ENCODE measurements around the gene SMIM30. TPM values are rescaled to one million over a fixed set of nuclear protein-coding genes. Genes with fewer than 3 reads are reported as not detected.
"Not testable (repeated sequence)": the region's sequence is repeated elsewhere in the genome, so short reads cannot be mapped to it uniquely, and the experiment has no call there.

Gene SMIM30
- total RNA-seq, 2 experiments from 2014 or later: 23.1 to 24.8 TPM

- H3K4me3 Mint-ChIP-seq: no peak overlapping the region
- ChIA-PET POLR2A (no interaction called here), CTCF (no interaction called here)
- no peaks in the 10 kb centered on the region for H3K4me1 Mint-ChIP-seq
- no peaks in the 10 kb centered on the region for H3K36me3 Mint-ChIP-seq (ENCODE audit: low read depth)
- no peaks in the 10 kb centered on the region for H3K27me3 Mint-ChIP-seq
- DNase-seq: no peak
- no peaks in the 10 kb centered on the region for H3K9me3 Mint-ChIP-seq
- H3K27ac Mint-ChIP-seq: no peak overlapping the region
Measured at GRCh38 chr7:113131367-113131766, 13.0 kb upstream of the SMIM30 start.

GRCh38 chr7:113128031-113128430, 9.7 kb upstream of the SMIM30 start:
- CTCF ChIA-PET: no interaction called here
- DNase-seq: no peak
- Mint-ChIP-seq H3K27me3 (no peaks in the 10 kb centered on the region), H3K4me1 (peaks cover 3% of the 10 kb centered on the region), H3K4me3 (no peak overlapping the region), H3K27ac (no peak overlapping the region), H3K9me3 (no peaks in the 10 kb centered on the region), H3K36me3 (ENCODE audit: low read depth) (no peaks in the 10 kb centered on the region)
- POLR2A ChIA-PET: no interaction called here

- Mint-ChIP-seq H3K4me1 (peaks cover 11% of the 10 kb centered on the region), H3K4me3 (no peak overlapping the region), H3K9me3 (no peaks in the 10 kb centered on the region), H3K27ac (no peak overlapping the region), H3K27me3 (no peaks in the 10 kb centered on the region), H3K36me3 (ENCODE audit: low read depth) (no peaks in the 10 kb centered on the region)
- ChIA-PET CTCF (interaction anchor here (1.1 kb wide), 1 partner anchor 39 kb away, joined by 4 read pairs; the partner anchor contains the start of gene GPR85), POLR2A (no interaction called here)
- no peak for DNase-seq
Measured at GRCh38 chr7:113125728-113126127, 7.4 kb upstream of the SMIM30 start.

- no peaks in the 10 kb centered on the region for H3K9me3 Mint-ChIP-seq
- H3K4me1 Mint-ChIP-seq: peaks cover 34% of the 10 kb centered on the region
- H3K4me3 Mint-ChIP-seq: no peak overlapping the region
- no peak for DNase-seq
- peaks cover under 1% of the 10 kb centered on the region for H3K36me3 Mint-ChIP-seq (ENCODE audit: low read depth)
- CTCF ChIA-PET: no interaction called here
- no peak overlapping the region for H3K27ac Mint-ChIP-seq
- H3K27me3 Mint-ChIP-seq: no peaks in the 10 kb centered on the region
- POLR2A ChIA-PET: no interaction called here
Measured at GRCh38 chr7:113122744-113123143, 4.4 kb upstream of the SMIM30 start.

- no peak overlapping the region for H3K27ac Mint-ChIP-seq
- H3K4me1 Mint-ChIP-seq: peaks cover 40% of the 10 kb centered on the region
- H3K27me3 Mint-ChIP-seq: no peaks in the 10 kb centered on the region
- H3K36me3 Mint-ChIP-seq (ENCODE audit: low read depth): peaks cover 7% of the 10 kb centered on the region
- no peaks in the 10 kb centered on the region for H3K9me3 Mint-ChIP-seq
- H3K4me3 Mint-ChIP-seq: no peak overlapping the region
- ChIA-PET POLR2A (no interaction called here), CTCF (no interaction called here)
- DNase-seq: no peak
Measured at GRCh38 chr7:113120647-113121046, 2.3 kb upstream of the SMIM30 start.

- H3K4me3 Mint-ChIP-seq: no peak overlapping the region
- ChIA-PET POLR2A (no interaction called here), CTCF (no interaction called here)
- H3K36me3 Mint-ChIP-seq (ENCODE audit: low read depth): peaks cover 12% of the 10 kb centered on the region
- no peaks in the 10 kb centered on the region for H3K27me3 Mint-ChIP-seq
- DNase-seq: no peak
- no peaks in the 10 kb centered on the region for H3K9me3 Mint-ChIP-seq
- H3K4me1 Mint-ChIP-seq: peaks cover 40% of the 10 kb centered on the region
- H3K27ac Mint-ChIP-seq: no peak overlapping the region
Measured at GRCh38 chr7:113119429-113119828, 1.1 kb upstream of the SMIM30 start.

GRCh38 chr7:113117374-113117774, 980 bp downstream of the SMIM30 start:
- DNase-seq, POLR2A ChIA-PET, H3K27me3 Mint-ChIP-seq, CTCF ChIA-PET, H3K9me3 Mint-ChIP-seq: not testable (repeated sequence)
- Mint-ChIP-seq H3K27ac (peak overlapping the region; percentile 2), H3K36me3 (ENCODE audit: low read depth) (peaks cover 14% of the 10 kb centered on the region), H3K4me3 (peak overlapping the region; percentile 85), H3K4me1 (peaks cover 36% of the 10 kb centered on the region)

GRCh38 chr7:113113912-113114311, 4.4 kb downstream of the SMIM30 start:
- ChIA-PET POLR2A (no interaction called here), CTCF (interaction anchor here (0.9 kb wide), 1 partner anchor 29 kb away, joined by 4 read pairs; no protein-coding TSS in a partner anchor)
- no peak for DNase-seq
- H3K36me3 Mint-ChIP-seq (ENCODE audit: low read depth): peaks cover 14% of the 10 kb centered on the region
- H3K4me1 Mint-ChIP-seq: peaks cover 19% of the 10 kb centered on the region
- H3K27me3 Mint-ChIP-seq: no peaks in the 10 kb centered on the region
- no peak overlapping the region for H3K4me3 Mint-ChIP-seq
- no peaks in the 10 kb centered on the region for H3K9me3 Mint-ChIP-seq
- no peak overlapping the region for H3K27ac Mint-ChIP-seq

- peaks cover 4% of the 10 kb centered on the region for H3K36me3 Mint-ChIP-seq (ENCODE audit: low read depth)
- H3K27ac Mint-ChIP-seq: no peak overlapping the region
- peaks cover 2% of the 10 kb centered on the region for H3K4me1 Mint-ChIP-seq
- DNase-seq: no peak
- POLR2A ChIA-PET: no interaction called here
- no peaks in the 10 kb centered on the region for H3K27me3 Mint-ChIP-seq
- no peak overlapping the region for H3K4me3 Mint-ChIP-seq
- CTCF ChIA-PET: no interaction called here
- no peaks in the 10 kb centered on the region for H3K9me3 Mint-ChIP-seq
Measured at GRCh38 chr7:113109718-113110117, 8.6 kb downstream of the SMIM30 start.

- no peak overlapping the region for H3K27ac Mint-ChIP-seq
- POLR2A ChIA-PET: no interaction called here
- H3K4me1 Mint-ChIP-seq: no peaks in the 10 kb centered on the region
- peaks cover 6% of the 10 kb centered on the region for H3K27me3 Mint-ChIP-seq
- H3K9me3 Mint-ChIP-seq: no peaks in the 10 kb centered on the region
- CTCF ChIA-PET: no interaction called here
- DNase-seq: no peak
- H3K4me3 Mint-ChIP-seq: no peak overlapping the region
- H3K36me3 Mint-ChIP-seq (ENCODE audit: low read depth): no peaks in the 10 kb centered on the region
Measured at GRCh38 chr7:113100121-113100603, 18.2 kb downstream of the SMIM30 start.

- H3K4me1 Mint-ChIP-seq: no peaks in the 10 kb centered on the region
- peaks cover 10% of the 10 kb centered on the region for H3K27me3 Mint-ChIP-seq
- H3K27ac Mint-ChIP-seq: no peak overlapping the region
- H3K9me3 Mint-ChIP-seq: no peaks in the 10 kb centered on the region
- CTCF ChIA-PET: no interaction called here
- DNase-seq: no peak
- POLR2A ChIA-PET: no interaction called here
- H3K36me3 Mint-ChIP-seq (ENCODE audit: low read depth): no peaks in the 10 kb centered on the region
- H3K4me3 Mint-ChIP-seq: no peak overlapping the region
Measured at GRCh38 chr7:113099284-113099919, 19.0 kb downstream of the SMIM30 start.

- Mint-ChIP-seq H3K9me3 (no peaks in the 10 kb centered on the region), H3K4me1 (no peaks in the 10 kb centered on the region), H3K4me3 (no peak overlapping the region), H3K36me3 (ENCODE audit: low read depth) (no peaks in the 10 kb centered on the region), H3K27ac (no peak overlapping the region), H3K27me3 (peaks cover 14% of the 10 kb centered on the region)
- ChIA-PET POLR2A (no interaction called here), CTCF (no interaction called here)
- DNase-seq: no peak
Measured at GRCh38 chr7:113094517-113095249, 23.7 kb downstream of the SMIM30 start.

- CTCF ChIA-PET: no interaction called here
- no peaks in the 10 kb centered on the region for H3K9me3 Mint-ChIP-seq
- H3K4me3 Mint-ChIP-seq: no peak overlapping the region
- POLR2A ChIA-PET: no interaction called here
- peaks cover 15% of the 10 kb centered on the region for H3K27me3 Mint-ChIP-seq
- DNase-seq: no peak
- no peaks in the 10 kb centered on the region for H3K4me1 Mint-ChIP-seq
- H3K36me3 Mint-ChIP-seq (ENCODE audit: low read depth): no peaks in the 10 kb centered on the region
- H3K27ac Mint-ChIP-seq: no peak overlapping the region
Measured at GRCh38 chr7:113093561-113093960, 24.8 kb downstream of the SMIM30 start.

- ChIA-PET POLR2A (no interaction called here), CTCF (no interaction called here)
- H3K4me1 Mint-ChIP-seq: no peaks in the 10 kb centered on the region
- H3K27me3 Mint-ChIP-seq: peaks cover 21% of the 10 kb centered on the region
- H3K9me3 Mint-ChIP-seq: no peaks in the 10 kb centered on the region
- no peak overlapping the region for H3K27ac Mint-ChIP-seq
- no peak for DNase-seq
- no peaks in the 10 kb centered on the region for H3K36me3 Mint-ChIP-seq (ENCODE audit: low read depth)
- no peak overlapping the region for H3K4me3 Mint-ChIP-seq
Measured at GRCh38 chr7:113092762-113093161, 25.6 kb downstream of the SMIM30 start.

All from activated CD4-positive, alpha-beta memory T cell treated with anti-CD3 and anti-CD28 coated beads, Interleukin-2, amount 10 ng/mL, durations not matched to agents 7 days and 5 days (primary cell).